ENCODE results near the gene GALNT17.
"Not testable (repeated sequence)": the region's sequence is repeated elsewhere in the genome, so short reads cannot be mapped to it uniquely, and the experiment has no call there.

The GALNT17 gene

DNA sequence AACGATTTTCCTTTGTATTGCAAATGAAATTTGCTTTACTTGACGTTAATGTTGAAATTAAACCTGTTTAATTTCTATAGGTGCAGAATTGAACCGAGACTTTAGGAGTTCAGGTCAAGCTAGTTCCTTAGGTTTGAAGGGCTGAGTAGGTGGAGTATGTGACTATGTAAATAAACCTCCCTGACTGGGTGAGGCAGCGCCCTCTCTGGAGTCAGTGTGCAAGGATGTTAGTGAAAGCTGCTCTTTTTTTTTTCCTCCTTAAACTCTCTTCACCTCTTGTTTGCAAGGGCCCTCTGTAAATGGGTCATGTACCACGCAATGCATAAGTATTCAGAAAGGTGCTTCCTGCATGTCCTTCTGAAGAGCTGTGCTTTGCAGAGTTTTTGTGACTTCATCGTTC lies 33.8 kb downstream of the GALNT17 start:
- DNase-seq (ENCODE audit: low spot score): no peak
- FAIRE-seq: no peak

- DNase-seq (ENCODE audit: low spot score) (no peak), FAIRE-seq (no peak)
Observed at GRCh38 chr7:71171476-71171875, 39.5 kb downstream of the GALNT17 start.

DNA sequence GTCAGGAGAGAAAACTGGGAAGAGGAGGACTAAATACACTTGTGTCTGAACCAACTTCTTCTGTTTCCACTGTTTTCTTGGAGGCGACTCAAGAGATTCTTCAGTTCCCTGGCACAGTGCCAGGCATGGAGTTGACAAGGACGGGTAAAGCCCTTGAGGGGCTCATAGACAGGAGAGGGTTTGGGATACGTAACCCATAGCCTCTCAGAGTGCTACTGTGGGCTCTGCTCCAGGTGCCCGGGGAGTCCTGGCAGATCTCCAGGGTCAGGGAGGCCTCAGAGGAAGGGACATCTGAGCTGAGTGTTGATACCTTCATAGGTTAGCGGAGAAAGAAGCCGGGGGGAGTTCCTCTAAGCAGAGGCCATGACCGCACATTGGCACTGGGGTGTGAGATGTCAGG lies 42.0 kb downstream of the GALNT17 start:
- DNase-seq (ENCODE audit: low spot score): no peak
- no peak for FAIRE-seq

DNA sequence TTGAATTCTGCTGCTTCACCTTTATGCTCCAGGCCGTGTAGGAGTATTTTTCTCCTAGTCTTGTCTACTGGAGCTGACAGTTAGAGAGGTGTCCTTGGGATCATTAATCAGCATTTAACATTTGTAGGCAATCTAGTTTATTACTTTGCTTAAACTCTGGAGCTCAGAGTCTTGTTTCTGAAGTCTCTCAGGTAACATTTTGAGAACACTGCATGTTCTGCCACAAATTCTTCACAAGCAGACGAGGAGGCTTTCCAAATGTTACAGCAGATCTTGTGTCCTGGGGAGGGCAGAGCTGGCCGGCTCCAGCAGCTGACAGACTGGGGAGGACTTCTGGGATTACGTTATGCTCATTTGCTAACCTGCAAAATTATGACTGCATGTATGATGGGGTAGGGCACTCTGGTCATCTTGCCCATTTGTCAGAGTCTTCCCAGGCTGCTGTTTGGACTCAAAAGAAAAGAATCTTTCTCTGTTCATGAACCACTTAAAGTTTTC lies 50.5 kb downstream of the GALNT17 start:
- DNase-seq (ENCODE audit: low spot score) (no peak), FAIRE-seq (no peak)

- no peak for DNase-seq (ENCODE audit: low spot score)
- no peak for FAIRE-seq
Observed at GRCh38 chr7:71184136-71184535, 52.2 kb downstream of the GALNT17 start.

GRCh38 chr7:71184609-71185008 lies 52.7 kb downstream of the GALNT17 start:
- DNase-seq (ENCODE audit: low spot score) (no peak), FAIRE-seq (no peak)

GRCh38 chr7:71186535-71187057 lies 54.7 kb downstream of the GALNT17 start:
- no peak for FAIRE-seq

GRCh38 chr7:71191771-71192170 lies 59.8 kb downstream of the GALNT17 start:
- DNase-seq (ENCODE audit: low spot score) (no peak), FAIRE-seq (no peak)

More at GRCh38 chr7:71186535-71187057, 54.7 kb downstream of the GALNT17 start:
- DNase-seq (ENCODE audit: low spot score): no peak

DNA sequence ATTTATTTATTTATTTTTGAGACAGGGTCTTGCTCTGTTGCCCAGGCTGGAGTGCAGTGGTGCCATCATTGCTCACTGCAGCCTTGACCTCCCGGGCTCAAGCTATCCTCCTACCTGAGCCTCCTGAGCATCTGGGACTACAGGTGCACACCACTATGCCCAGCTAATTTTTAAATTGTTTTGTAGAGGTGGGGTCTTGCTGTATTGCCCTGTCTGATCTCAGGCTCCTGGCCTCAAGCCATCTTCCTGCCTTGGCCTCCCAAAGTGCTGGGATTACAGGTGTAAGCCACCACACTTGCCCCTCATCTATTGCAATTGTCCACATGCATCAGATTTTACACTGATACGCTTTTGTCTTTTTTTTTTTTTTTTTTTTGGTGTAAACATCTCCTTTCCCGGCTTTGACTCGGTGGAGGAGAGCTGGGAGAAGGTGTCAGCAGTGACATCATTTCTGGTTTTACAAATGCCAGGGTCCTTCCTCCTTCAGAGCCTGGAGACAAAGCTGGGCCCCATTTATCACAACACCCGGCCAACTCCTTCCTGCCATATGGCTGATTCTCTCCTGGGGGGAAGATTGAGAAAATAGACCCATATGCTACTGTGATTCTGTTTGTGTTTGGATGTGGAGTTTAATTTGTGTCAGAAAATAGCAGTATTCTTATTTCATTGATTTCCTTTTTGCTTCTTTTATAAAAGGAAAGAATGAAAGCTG lies 61.3 kb downstream of the GALNT17 start:
- DNase-seq (ENCODE audit: low spot score) (no peak), FAIRE-seq (no peak)

DNA sequence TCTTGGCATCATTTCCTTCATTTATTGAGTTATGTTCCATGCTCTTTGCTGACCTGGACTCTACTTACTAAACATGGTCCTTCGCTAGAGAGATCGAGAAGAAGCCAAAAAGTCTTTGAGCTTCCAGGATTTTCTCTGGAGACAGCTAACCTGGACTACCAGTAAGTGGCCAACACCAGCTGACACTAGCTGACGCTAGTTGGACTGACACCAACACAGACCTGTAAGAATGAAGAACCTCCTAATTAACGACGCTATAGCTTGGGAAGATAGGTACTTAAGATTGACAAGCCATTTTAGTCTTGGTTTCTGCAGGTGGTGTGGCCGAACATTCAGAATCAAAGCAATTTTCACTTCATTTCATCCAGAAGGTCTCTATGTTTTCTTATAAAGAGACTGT lies 66.4 kb downstream of the GALNT17 start:
- FAIRE-seq (no peak), DNase-seq (ENCODE audit: low spot score) (no peak)

DNA sequence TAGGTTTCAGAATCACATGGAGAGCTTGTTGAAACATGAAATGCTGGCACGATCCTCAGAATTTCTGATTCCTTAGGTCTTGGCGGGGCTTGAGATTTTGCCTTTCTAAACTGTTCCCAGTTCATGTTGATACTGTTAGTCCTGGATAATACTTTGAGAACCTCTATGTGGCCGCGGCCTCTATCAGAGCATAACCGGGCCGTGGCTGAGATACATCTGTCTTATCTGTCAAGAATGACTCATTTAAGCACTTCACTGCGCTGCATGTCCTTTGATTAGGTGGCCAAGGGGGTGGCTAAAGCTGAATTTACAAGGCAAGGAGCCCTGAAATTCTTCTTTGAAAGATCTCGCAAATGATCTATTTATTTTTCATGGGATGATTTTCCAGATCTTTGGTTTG lies 66.9 kb downstream of the GALNT17 start:
- DNase-seq (ENCODE audit: low spot score): no peak
- no peak for FAIRE-seq

- DNase-seq (ENCODE audit: low spot score): no peak
- FAIRE-seq: no peak
Observed at GRCh38 chr7:71206184-71206583, 74.2 kb downstream of the GALNT17 start.

- no peak for DNase-seq (ENCODE audit: low spot score)
- FAIRE-seq: no peak
Observed at GRCh38 chr7:71208881-71209280, 76.9 kb downstream of the GALNT17 start.

GRCh38 chr7:71209484-71209883 lies 77.5 kb downstream of the GALNT17 start:
- FAIRE-seq; DNase-seq (ENCODE audit: low spot score): not testable (repeated sequence)

DNA sequence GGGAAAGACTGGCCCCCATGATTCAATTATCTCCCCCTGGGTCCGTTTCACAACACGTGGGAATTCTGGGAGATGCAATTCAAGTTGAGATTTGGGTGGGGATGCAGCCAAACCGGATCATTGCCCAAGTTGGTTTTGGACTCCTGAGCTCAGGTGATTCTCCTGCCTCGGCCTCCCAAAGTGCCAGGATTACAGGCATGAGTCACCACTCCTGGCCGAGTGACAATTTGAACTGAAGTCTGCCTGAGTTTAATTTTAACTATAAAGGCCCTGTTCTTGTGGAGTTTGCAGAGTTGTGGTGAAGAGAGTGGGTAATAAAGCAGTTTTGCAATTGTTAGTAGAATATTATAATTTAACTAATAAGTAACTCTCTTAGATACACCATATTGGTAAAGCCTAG lies 78.3 kb downstream of the GALNT17 start:
- FAIRE-seq (no peak), DNase-seq (ENCODE audit: low spot score) (no peak)

GRCh38 chr7:71212433-71212832 lies 80.5 kb downstream of the GALNT17 start:
- not testable (repeated sequence) for FAIRE-seq; DNase-seq (ENCODE audit: low spot score)

DNA sequence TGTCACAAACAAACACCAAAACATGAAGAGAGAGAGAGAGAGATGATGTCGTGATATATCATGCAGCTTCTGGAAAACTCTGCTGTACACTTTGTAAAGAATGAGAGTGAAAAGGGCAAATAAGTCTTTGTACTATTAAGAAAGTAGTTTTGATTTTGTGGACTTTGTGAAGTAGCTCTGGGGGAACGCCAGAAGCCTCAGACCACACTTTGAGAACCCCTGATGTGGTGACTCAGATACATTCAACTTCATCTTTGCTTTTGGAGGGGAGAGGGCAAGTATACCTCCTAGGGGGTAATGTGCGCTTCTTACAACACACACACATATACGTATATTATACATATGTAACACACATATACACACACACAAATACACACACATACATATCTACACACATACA lies 84.3 kb downstream of the GALNT17 start:
- DNase-seq (ENCODE audit: low spot score) (no peak), FAIRE-seq (no peak)

DNA sequence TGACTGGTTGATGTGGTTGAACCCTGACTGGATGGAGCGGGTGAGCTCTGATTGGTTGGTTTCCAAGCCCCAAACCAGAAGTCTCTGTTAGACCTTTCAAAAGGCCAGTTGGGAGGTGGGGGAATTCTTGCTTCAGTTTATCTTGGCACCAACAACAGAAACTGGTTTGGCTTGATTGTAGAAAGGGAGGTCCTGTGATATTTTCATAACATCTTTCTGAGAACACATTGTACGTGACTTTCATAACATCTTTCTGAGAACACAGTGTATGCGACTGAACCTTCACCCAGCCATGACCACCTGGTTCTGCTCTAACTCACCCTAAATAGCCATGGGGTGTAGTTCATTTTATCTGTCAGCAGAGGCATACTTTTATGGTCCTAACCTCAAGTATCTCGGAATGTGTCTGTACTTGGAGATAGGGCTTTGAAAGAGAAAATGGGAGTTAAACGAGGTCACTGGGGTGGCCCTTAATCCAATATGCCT lies 88.3 kb downstream of the GALNT17 start:
- no peak for DNase-seq (ENCODE audit: low spot score)
- FAIRE-seq: no peak

DNA sequence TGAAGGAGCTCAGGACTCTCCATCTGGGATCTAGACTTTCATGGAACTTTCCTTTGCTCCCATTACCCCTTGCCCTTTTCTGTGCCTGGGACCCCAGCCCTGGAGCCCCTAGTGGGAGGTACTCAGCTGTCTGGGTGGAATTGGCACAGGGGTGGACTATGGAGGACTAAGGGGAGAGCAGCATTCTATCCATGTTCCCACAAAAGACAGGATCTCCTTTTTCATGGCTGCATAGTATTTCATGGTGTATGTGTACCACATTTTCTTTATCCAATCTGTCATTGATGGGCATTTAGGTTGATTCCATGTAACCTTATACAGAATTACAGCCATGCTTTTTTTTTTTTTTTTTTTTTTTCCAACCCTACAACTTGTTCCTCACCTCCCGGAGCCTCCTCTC lies 89.1 kb downstream of the GALNT17 start:
- DNase-seq (ENCODE audit: low spot score) (no peak), FAIRE-seq (no peak)

DNA sequence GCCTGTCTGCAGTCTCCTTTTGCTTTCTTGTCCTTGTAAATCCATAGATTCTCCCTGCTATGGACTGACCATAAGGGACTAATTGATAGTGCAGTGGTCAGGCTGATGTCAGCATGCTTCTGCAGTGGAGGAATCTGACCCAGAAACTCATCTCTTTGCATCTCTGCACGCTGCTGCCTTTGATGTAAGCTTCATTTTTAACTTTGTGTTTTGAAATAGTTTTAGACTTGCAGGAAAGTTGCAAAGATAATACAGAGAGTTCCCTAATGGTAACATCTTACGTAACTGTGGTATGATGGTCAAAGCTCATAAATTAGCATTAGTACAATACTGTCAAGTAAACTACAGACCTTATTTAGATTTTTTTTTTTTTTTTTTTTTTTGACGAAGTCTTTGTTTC lies 89.6 kb downstream of the GALNT17 start:
- DNase-seq (ENCODE audit: low spot score): no peak
- FAIRE-seq: no peak

DNA sequence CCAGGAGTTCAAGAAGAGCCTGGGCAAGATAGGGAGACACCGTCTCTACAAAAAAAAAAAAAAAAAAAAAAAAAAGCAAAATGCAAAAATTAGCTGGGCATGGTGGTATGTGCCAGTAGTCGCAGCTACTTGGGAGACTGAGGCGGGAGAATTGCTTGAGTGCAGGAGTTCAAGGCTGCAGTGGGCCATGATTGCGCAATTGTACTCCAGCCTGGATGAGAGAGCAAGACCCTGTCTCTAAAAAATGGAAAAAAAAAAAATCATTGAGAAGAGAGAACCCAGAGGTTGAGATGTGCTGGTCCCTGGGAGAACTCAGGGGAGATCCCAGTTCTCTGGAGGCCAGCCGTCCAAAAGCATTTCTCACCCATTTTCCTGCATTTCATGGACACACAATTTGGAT lies 95.2 kb downstream of the GALNT17 start:
- DNase-seq (ENCODE audit: low spot score) (no peak), FAIRE-seq (no peak)

- DNase-seq (ENCODE audit: low spot score) (no peak), FAIRE-seq (no peak)
Observed at GRCh38 chr7:71229148-71229547, 97.2 kb downstream of the GALNT17 start.

GRCh38 chr7:71229699-71230098 lies 97.8 kb downstream of the GALNT17 start:
- no peak for DNase-seq (ENCODE audit: low spot score)
- no peak for FAIRE-seq
